NCI-H82 (cell line): ENCODE measurements around the gene WBP2NL.
"Not testable (repeated sequence)": the region's sequence is repeated elsewhere in the genome, so short reads cannot be mapped to it uniquely, and the experiment has no call there.

Experiments used
- DNase-seq: peaks from one replicate; lab custom pipeline; 2025; lab: John Stamatoyannopoulos, UW

WBP2NL gene, protein sequence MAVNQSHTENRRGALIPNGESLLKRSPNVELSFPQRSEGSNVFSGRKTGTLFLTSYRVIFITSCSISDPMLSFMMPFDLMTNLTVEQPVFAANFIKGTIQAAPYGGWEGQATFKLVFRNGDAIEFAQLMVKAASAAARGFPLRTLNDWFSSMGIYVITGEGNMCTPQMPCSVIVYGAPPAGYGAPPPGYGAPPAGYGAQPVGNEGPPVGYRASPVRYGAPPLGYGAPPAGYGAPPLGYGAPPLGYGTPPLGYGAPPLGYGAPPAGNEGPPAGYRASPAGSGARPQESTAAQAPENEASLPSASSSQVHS

DNA sequence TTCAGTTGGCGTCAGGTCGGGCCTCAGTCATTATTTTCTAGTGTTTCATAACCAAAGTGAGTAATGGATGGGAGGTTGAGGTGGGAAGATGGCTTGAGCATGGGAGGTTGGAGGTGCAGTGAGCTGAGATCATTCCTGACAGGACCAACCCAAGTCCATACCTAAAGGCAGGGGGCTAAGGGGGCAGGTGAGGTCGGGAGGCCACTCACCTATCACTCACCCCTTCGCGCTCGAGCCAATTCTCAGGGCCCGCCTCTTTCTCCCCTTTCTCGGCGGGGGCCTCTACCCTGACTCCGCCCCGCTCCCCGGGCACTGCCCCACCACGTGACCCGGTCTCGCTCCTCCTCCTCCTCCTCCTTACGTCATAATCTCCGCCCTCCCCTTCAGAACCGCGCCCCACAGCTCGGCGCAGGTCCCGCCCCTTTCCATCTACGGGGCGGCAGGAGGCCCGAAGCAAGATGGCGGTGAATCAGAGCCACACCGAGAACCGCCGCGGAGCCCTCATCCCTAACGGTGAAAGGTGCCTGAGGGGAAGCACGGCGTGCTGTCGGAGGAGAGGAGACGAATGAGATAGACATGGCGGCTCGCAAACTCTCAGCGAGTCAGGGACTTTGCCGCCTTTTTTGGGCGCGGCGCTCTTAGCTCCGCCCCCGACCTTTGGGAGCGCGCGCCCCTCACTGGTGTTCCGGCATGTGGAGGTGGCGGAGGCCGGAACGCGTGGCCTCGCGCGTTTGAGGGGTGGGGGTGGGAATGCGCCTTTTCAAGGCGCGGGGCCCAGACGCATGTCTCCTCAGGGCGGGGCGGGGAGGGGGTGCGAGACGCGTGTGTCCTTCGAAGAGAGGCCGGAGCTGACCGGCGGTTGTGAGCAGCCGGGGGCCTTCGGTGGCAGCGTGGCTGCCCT lies at the start of gene WBP2NL:
WBP2NL (plus strand) TSS at position 428 of the 901 bp plus-strand sequence; CDS start at position 459, 31 bp downstream.
- no peak for DNase-seq

DNA sequence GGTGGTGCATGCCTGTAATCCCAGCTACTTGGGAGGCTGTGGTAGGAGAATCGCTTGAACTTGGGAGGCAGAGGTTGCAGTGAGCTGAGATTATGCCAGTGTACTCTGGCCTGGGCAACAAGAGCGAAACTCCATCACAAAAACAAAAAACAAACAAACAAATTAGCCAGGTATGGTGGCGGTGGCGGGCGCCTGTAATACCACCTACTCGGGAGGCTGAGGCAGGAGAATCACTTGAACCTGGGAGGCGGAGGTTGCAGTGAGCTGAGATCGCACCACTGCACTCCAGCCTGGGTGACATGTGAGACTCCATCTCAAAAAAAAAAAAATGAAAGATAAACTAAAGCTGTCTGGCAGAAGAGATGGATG lies 49.7 kb upstream of the WBP2NL start:
- DNase-seq = not testable (repeated sequence)

DNA sequence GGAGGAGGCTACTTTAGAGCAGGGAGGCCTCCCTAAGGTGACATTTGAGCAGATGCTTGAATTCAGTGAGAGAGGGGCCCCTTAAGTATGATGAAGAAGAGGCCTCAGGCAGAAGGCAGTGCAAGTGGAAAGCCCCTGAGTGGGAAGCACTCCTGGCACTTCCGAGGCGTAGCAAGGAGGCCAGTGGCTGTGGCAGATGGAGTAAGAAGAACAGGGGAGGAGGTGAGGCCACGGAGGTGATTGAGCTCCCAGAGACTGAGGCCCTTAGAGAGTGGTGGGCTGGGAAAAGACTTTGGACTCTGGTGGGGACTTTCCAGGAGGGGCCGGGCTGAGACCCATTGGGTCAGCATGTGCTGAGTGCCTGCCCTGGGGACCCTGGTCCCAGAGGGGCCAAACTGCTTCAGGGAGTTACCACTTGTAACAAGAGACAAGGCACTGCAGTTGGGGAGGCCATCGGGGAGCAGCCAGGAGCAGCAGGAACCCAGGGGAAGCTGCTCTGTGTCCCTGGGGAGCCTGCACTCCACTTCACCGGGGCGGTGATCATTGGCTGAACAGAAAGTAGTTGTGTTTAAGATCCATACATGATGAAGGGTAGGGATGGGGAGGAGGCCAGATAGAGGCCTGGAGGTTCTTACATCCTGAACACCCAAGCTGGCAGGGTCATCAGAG lies 49.2 kb upstream of the WBP2NL start:
- DNase-seq = no peak

DNA sequence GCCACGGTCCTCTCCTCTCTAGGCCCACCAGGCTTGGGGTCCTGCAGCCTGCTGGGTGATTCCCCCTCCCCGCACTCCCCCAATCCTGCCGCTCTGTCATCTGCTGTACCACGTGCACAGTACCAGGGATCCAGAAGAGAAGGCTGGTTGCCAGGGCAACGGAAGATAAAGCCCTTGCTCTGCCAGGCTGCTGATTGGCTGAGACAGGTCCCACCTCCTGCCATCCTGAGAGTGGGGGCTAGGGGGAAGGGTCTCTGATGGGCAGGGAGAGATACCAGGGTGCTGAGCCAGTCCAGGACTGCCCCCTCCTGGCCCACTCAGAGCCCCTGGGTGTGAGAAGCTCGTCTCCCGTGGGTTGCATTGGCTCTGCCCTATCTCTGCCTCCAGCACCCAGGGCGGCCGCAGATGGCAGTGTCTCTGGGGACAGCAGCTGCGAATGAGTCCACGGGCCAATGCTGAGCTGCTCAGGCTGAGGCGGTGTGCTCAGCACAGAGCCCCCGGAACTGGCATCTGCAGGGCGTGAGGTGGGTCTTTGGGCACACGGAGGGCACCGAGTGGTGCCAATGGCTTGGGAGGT lies 46.6 kb upstream of the WBP2NL start, which contains the start of gene SMIM45:
SMIM45 (plus strand) TSS at position 253 of the 577 bp plus-strand sequence.
- DNase-seq = peak; percentile 84

DNA sequence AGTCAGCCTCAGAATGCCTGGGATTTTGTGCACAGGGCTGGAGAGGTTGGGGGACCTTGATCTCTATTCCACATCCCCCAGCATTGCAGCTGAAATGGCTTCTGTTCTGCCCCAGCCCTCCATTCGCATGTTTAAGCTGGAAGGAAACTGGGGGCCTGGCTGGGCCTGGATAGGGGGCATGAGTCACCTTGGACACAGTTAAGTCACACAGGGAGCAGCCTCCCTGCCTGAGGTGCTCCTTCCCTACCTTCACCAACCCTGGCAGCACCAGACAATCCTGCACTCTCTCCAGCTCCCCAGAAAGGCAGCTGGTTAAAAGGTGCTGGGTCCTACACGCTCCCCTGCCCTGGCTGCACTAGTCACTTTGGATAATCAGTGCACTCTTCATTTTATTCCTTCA lies 45.9 kb upstream of the WBP2NL start:
- no peak for DNase-seq

DNA sequence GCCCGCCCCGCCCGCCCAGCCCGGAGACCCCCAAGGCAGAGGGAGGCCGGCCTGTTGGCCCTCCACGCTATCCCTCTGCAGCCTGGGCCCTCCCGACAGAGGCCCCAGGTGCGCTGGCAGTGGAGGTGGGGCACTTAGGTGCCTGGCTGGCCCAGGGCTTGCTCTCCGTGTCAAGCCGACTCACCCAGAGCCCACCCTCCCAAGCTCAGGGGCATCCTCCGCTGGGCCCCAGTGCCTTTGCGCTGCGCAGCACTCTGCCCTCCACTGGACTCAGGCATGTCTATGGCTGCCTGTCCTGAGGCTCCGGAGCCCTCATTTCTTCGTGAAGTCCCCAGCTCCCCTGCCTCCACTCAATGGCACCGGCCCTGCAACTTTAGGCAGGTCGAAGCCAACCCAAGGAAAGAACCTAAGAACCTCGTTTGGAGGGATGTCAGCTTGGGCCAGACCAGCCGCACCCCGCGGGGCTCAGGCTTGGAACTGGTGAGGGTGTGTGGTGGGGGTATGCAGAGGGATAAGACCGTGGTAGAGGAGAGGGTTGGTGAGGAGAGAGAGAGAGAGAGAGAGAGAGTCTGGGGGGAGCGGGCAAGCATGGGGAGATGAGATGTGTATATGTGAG lies 40.5 kb upstream of the WBP2NL start:
- DNase-seq = no peak

GRCh38 chr22:41963453-41964111 lies 35.0 kb upstream of the WBP2NL start:
- peak; percentile 50 for DNase-seq

GRCh38 chr22:41964112-41964491 lies 34.5 kb upstream of the WBP2NL start:
- DNase-seq = no peak

DNA sequence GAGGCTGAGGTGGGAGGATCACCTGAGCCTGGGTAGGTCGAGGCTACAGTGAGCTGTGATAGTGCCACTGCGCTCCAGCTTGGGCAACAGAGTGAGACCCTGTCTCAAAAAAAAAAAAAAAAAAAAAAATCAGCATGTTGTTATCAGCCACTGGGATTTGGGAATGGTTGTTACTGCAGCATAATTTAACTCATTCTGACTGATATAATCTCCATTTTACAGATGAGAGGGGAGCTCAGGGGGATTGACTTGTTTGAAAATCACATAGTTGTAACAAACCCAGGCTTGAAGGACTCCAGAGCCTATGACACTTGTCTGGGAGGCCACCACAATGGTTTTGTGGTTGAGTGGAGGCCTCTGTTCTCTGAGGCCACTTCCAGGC lies 32.4 kb upstream of the WBP2NL start:
- DNase-seq = no peak

GRCh38 chr22:41966607-41967240 lies 31.9 kb upstream of the WBP2NL start:
- DNase-seq = peak; percentile 84

- no peak for DNase-seq
Observed at GRCh38 chr22:41968601-41969000, 30.0 kb upstream of the WBP2NL start.

DNA sequence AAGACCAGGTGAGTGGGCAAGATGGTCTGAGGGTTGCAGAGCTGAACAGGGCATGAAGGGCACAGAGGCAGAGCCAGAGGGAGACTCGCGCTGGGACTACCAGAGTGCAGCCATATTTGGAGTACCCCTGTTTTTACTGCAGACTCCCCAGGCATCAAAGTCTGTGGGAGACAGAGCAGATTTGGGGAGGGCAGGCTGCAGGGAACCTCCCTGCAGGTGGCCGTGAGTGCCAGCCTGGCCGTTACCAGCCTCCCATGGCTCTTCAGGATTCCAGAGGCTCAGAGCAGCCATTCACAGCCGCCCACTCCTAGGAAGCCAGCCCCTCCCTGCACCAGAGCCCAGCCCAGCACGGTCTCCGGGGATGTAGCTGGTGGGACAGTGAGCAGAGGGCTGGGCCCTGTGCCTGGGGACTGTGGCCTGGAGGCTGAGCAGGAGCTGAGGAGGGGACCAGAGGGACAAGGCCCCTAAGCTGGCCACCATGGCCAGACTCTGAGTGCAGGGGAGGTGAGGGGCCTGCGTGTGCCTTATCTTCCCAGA lies 29.4 kb upstream of the WBP2NL start, which contains the start of gene SEPTIN3:
SEPTIN3 (plus strand) TSS at position 334 of the 537 bp plus-strand sequence. CDS start 2,050 bp downstream, outside the sequence.
- DNase-seq = no peak

GRCh38 chr22:41970601-41971000 lies 28.0 kb upstream of the WBP2NL start:
- no peak for DNase-seq

GRCh38 chr22:41971431-41971830 lies 27.2 kb upstream of the WBP2NL start:
- DNase-seq = no peak

GRCh38 chr22:41974691-41975290 lies 23.8 kb upstream of the WBP2NL start:
- no peak for DNase-seq

GRCh38 chr22:41975299-41976069 lies 23.1 kb upstream of the WBP2NL start:
- DNase-seq = no peak

DNA sequence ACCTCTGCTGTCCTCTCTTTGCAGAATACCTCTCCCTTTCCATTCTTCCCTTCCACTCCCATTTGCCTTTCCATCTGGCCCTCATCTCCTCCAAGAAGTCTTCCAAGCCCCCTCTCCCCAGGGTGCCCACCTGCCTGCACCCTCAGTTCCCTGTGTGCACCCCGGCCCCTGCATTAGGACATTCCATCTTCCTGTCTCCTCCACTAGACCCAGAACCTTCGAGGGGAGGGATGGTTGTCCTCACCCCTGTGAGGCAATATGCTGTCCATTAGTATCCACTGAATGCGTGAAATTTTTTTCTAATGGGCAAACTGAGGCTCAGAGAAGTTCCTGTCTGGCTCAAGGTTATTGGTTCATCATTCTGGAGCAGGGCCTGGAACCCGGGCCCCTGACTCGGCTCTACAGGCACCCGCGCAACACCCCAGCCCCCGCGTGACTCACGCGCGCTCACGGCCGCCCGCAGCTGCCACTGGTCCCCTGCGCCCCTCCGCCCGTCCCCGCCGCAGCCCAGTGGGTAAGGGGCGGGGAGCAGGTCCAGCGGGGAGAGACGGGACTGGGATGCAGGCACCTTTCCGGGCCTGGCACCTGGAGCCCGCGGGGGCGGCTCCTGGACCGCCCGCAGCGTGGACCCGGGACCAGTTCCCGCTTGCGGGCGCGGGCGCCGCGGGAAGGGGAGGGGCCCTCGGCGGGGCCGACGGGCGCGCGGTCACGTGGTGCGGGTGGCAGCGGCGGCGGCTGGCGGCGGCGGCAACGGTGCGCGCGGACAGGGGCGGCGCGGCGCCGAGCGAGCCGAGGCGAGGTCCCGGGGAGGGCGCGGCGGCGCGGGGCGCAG lies 22.3 kb upstream of the WBP2NL start:
- DNase-seq = peak; percentile 31

DNA sequence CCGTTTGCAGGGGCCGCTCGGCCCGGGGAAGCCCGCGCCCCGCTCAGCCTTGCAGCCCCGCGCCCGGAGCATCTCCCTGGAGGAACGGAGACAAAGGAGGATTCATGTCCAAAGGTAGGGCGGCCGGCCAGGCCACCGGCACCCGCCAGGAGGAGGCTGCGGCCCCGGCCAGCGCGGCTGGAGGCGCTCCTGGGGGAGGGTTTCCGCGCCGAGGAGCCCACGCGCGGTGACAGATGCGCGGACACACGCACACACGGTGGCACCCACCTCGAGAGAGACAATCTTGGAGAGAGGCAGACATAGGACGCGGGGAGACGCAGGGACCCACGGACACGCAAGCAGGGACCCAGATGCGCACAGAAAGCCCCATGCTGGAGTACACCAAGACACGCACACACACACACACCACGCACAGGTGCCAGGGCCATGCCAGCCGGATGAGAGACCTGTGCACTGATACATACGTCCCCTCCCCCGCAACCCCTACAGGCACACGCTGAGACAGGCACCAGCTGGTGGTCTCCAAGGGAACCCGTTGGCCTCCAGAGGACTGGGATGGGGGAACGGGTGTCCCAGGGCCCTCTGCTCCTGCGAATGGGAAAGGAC lies 21.5 kb upstream of the WBP2NL start:
- peak; percentile 24 for DNase-seq
